OCI-LY3 (cell line): ENCODE results near the gene UBE2L3.

Experiments used
- H2AFZ ChIP-seq: fragments of 200-600, 300-600 bp; shearing (Covaris generic); 2 replicates; pipeline ENCODE4 v1.6.0; 2014; ENCODE audit warnings: antibody characterized with exemption, low read depth, low read length
- H3K27ac ChIP-seq: fragments of 200-600, 300-600 bp; sonication (generic); 2 replicates; pipeline ENCODE4 v1.5.1; 2014; ENCODE audit warnings: mild to moderate bottlenecking, low read length, moderate library complexity, mixed read lengths
- H3K27me3 ChIP-seq: fragments of 200-600, 300-600 bp; sonication (generic); 2 replicates; pipeline ENCODE4 v1.6.1; 2014; ENCODE audit warnings: low read depth, low read length, mixed read lengths
- H3K36me3 ChIP-seq: fragments of 200-600, 300-600 bp; sonication (generic); replicated peaks from 2 replicates; pipeline ENCODE3; 2014; ENCODE audit warnings: low read depth, low read length, mixed read lengths
- H3K4me1 ChIP-seq: fragments of 300-600, 200-600 bp; sonication (generic); 2 replicates; pipeline ENCODE4 v1.6.1; 2014; ENCODE audit warnings: low read length, mixed read lengths
- H3K4me2 ChIP-seq: fragments of 200-600, 300-600 bp; sonication (generic); 2 replicates; pipeline ENCODE4 v1.6.1; 2014; ENCODE audit warnings: low read length, mixed read lengths
- H3K4me3 ChIP-seq: fragments of 300-600, 200-600 bp; sonication (generic); 2 replicates; pipeline ENCODE4 v1.5.1; 2014; ENCODE audit warnings: antibody characterized with exemption, mild to moderate bottlenecking, low read length, moderate library complexity
- H3K79me2 ChIP-seq: fragments of 300-600, 200-600 bp; shearing (Covaris generic); 2 replicates; pipeline ENCODE4 v1.6.1; 2014; ENCODE audit warnings: mild to moderate bottlenecking, low read length, mixed read lengths
- H3K9ac ChIP-seq: fragments of 300-600, 200-600 bp; shearing (Covaris generic); 2 replicates; pipeline ENCODE4 v1.6.0; 2014; ENCODE audit warnings: mild to moderate bottlenecking, low read length, moderate library complexity
- H3K9me3 ChIP-seq: fragments of 200-600, 300-600 bp; shearing (Covaris generic); 2 replicates; pipeline ENCODE4 v1.6.1; 2014; ENCODE audit warnings: low read length, mixed read lengths; ENCODE audit not compliant: insufficient read depth
- H4K20me1 ChIP-seq: fragments of 200-600, 300-600 bp; sonication (generic); 2 replicates; pipeline ENCODE4 v1.6.1; 2016; ENCODE audit warnings: low read length, mixed read lengths; ENCODE audit not compliant: insufficient read depth
- CTCF ChIP-seq: fragments of 200-600, 300-600 bp; sonication (generic); IDR thresholded peaks from 2 replicates; pipeline ENCODE4 v1.5.1; 2014; ENCODE audit warnings: antibody characterized with exemption, low read length, low read depth
- EZH2phosphoT487 ChIP-seq: fragments of 200-600 bp; shearing (Covaris generic); IDR thresholded peaks from 2 replicates; pipeline ENCODE4 v1.6.1; 2018; ENCODE audit warnings: antibody characterized with exemption, mixed run types, low read depth

UBE2L3 gene

GRCh38 chr22:21632237-21632895 lies 64.9 kb downstream of the UBE2L3 start, which contains the start of gene CCDC116:
CCDC116 (plus strand) TSS chr22:21632760; CDS start chr22:21633182, 422 bp downstream.
- Histone ChIP-seq H3K9ac (no peak within 1 kb of the TSS), H2AFZ (no peak within 1 kb of the TSS), H3K27ac (no peak within 1 kb of the TSS), H3K4me1 (peaks cover 11% of the 10 kb centered on the region), H3K9me3 (no peaks in the 10 kb centered on the region), H3K27me3 (no peaks in the 10 kb centered on the region), H3K4me3 (no peak within 1 kb of the TSS), H4K20me1 (peaks cover 4% of the 10 kb centered on the region; the same call in 1 of the 2 replicates), H3K4me2 (no peak within 1 kb of the TSS), H3K79me2 (peaks cover 25% of the 10 kb centered on the region), H3K36me3 (peaks cover 16% of the 10 kb centered on the region)
- no peak for TF ChIP-seq EZH2phosphoT487
- no peak for TF ChIP-seq CTCF

GRCh38 chr22:21632931-21633330 lies 65.4 kb downstream of the UBE2L3 start:
- Histone ChIP-seq H3K4me3 (no peak overlapping the region), H3K27me3 (no peaks in the 10 kb centered on the region), H3K36me3 (peaks cover 12% of the 10 kb centered on the region), H2AFZ (no peak overlapping the region), H3K27ac (no peak overlapping the region), H3K9ac (no peak overlapping the region), H3K9me3 (no peaks in the 10 kb centered on the region), H3K4me1 (peaks cover 11% of the 10 kb centered on the region), H3K79me2 (peaks cover 19% of the 10 kb centered on the region), H3K4me2 (no peak overlapping the region), H4K20me1 (peaks cover 4% of the 10 kb centered on the region; the same call in 1 of the 2 replicates)
- TF ChIP-seq CTCF = no peak
- no peak for TF ChIP-seq EZH2phosphoT487

- TF ChIP-seq EZH2phosphoT487 (no peak), CTCF (no peak)
- H3K79me2 ChIP-seq = peaks cover 13% of the 10 kb centered on the region
- no peak overlapping the region for H3K9ac ChIP-seq
- no peaks in the 10 kb centered on the region for H3K27me3 ChIP-seq
- H3K9me3 ChIP-seq = no peaks in the 10 kb centered on the region
- H3K4me2 ChIP-seq = no peak overlapping the region
- peaks cover 7% of the 10 kb centered on the region for H3K36me3 ChIP-seq
- no peak overlapping the region for H2AFZ ChIP-seq
- no peak overlapping the region for H3K27ac ChIP-seq
- no peaks in the 10 kb centered on the region for H4K20me1 ChIP-seq
- H3K4me1 ChIP-seq = peaks cover 7% of the 10 kb centered on the region
- no peak overlapping the region for H3K4me3 ChIP-seq
Measured at GRCh38 chr22:21633481-21633880, 66.0 kb downstream of the UBE2L3 start.

GRCh38 chr22:21634081-21634480 lies 66.6 kb downstream of the UBE2L3 start:
- no peak overlapping the region for H3K4me3 ChIP-seq
- H3K4me2 ChIP-seq = no peak overlapping the region
- no peak overlapping the region for H2AFZ ChIP-seq
- peaks cover under 1% of the 10 kb centered on the region for H3K36me3 ChIP-seq
- no peaks in the 10 kb centered on the region for H4K20me1 ChIP-seq
- peaks cover 7% of the 10 kb centered on the region for H3K79me2 ChIP-seq
- no peaks in the 10 kb centered on the region for H3K27me3 ChIP-seq
- H3K9me3 ChIP-seq = no peaks in the 10 kb centered on the region
- H3K4me1 ChIP-seq = peaks cover 1% of the 10 kb centered on the region
- no peak overlapping the region for H3K27ac ChIP-seq
- no peak overlapping the region for H3K9ac ChIP-seq
- TF ChIP-seq CTCF (no peak), EZH2phosphoT487 (no peak)
